NK-92 (cell line): Measurements from ENCODE around the gene SAMD4A.

Source experiments
- DNase-seq: peaks from one replicate; lab custom pipeline; 2025; ENCODE audit not compliant: unreplicated experiment; lab: John Stamatoyannopoulos, UW

The SAMD4A gene

DNA sequence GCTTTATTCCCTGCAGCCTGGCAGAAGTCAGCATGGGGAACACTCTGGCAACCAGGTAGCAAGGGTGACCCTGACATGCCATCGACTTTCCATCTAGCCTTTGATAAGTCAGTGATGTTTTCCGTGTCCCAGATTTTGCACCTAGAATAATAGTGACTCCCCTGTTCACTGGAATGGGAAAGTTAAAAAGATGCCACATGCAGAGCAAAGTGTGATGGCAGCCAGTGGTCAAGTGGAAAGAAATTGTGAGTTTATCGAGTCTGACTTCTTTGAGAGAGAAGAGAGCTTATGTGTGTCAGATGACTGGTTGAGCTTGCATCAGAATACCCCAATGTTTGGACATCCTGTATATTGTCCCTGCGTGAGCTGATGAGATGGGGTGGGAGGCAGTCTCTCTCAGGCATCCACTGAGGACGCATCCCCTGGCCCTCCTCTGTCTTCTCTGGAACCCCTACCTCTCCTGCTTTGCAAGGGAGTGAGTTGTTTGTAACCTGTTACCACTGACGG, 187.2 kb downstream of the SAMD4A start:
- DNase-seq, result no peak

- no peak for DNase-seq
These were observed 187.9 kb downstream of the SAMD4A start for GRCh38 chr14:54754623-54755386.

DNA sequence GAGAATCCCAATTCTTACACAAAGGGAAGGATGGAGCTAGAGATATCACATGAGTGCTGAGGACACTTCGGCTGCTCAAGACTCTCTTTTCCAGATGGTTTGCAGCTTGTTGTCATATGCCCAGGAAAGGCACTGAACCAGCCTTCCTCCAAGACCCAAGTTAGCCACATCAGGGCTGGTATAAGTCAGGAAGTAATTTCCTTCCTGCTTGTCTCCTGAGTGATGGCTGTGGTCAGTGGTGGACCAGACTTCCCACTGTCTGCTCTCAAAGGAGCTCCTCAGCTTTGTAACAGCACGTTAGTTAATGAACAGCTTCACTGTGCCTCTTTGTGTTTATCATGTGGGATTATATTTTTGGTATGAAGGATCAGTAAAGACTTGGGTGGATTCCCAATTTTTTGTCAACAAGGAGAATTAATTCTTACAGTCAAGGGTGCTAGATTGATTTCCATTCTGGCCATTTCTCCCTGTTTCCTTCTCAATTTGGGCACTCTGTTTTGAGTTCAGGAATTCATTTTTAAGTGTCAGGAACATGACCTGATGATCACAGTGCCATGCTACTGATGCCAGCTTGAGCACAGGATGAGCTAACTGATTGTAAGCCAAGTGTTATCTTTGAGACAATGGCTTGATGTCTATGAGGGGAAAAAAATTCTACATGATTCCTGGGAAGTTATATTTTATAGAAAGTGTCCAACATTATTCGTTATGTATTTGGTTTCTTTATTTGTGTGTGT, 189.9 kb downstream of the SAMD4A start:
- no peak for DNase-seq

DNA sequence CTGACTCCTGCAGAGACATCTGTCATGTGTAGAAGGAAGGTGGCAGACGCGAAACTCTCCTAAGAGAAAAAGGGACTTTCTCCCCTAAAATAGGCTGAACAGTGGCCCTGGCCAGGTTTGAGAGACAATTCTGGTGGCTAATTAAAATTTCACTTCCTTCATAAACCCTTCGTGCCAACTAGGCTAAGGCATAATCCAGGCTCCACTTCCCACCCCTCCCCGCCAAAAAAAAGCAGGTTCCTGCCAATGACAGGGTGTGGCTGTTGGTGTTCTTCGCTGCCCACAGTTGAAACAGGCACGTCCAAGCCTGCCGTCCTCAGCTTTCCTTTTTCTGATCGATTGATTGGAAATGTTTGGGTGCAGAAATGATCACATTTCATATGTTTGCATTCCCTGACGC, 191.1 kb downstream of the SAMD4A start:
- no peak for DNase-seq

DNA sequence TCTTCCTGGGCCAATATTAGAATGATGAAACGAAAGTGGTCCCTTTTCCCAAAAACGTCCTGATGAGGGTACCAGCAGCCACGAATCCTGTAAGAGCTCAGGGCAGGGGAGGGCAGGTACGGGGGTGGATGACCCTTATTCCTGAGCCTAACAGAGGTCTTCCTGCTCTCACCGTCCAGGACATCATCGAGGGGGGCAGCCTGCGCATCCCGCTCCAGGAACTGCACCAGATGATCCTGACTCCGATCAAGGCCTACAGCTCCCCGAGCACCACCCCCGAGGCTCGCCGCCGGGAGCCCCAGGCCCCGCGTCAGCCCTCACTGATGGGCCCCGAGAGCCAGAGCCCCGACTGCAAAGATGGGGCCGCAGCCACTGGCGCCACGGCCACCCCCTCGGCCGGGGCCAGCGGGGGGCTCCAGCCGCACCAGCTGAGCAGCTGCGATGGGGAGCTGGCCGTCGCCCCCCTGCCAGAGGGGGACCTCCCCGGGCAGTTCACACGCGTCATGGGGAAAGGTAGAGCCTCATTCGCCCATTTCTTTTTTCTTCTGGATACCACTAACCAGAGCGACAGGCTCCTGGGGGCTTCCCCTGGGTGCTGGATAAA, 193.2 kb downstream of the SAMD4A start:
- DNase-seq, result no peak

DNA sequence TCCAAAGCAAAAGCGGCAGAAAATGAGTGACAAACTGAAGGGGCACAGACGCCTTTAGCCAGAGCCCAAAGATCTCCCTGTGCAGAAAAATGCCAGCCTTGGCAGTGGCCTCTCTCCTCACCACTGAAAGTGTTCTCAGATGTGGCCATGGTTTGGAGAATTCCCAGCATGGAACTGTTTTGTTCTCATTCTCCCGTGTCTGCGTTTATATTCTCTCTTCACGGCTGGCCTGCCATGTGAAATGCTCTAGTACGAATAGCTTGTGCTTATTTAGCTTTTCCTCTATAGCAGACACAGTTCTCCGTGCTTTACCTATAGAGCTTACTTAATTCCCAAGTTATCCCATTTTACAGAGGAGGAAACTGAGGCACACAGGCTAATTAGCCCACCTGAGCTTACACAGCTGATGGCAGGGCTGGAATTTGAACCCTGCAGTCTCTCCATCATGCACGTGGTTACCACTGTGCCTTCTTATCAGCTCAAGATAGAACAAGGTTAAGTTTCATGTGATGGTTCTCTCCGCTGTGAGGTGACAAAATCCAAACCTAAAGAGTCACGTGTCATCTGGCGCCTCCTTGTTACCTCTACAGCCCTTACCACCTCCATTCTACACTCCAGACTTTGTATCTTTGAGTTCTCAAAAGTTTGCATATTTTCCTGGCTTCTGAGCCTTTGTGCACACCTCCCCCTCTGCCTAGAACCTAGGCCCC, 194.1 kb downstream of the SAMD4A start:
- DNase-seq, result no peak

GRCh38 chr14:54761835-54762234, 194.9 kb downstream of the SAMD4A start:
- DNase-seq, result no peak

GRCh38 chr14:54762296-54762695, 195.4 kb downstream of the SAMD4A start:
- no peak for DNase-seq

GRCh38 chr14:54763761-54764160, 196.8 kb downstream of the SAMD4A start:
- no peak for DNase-seq

DNA sequence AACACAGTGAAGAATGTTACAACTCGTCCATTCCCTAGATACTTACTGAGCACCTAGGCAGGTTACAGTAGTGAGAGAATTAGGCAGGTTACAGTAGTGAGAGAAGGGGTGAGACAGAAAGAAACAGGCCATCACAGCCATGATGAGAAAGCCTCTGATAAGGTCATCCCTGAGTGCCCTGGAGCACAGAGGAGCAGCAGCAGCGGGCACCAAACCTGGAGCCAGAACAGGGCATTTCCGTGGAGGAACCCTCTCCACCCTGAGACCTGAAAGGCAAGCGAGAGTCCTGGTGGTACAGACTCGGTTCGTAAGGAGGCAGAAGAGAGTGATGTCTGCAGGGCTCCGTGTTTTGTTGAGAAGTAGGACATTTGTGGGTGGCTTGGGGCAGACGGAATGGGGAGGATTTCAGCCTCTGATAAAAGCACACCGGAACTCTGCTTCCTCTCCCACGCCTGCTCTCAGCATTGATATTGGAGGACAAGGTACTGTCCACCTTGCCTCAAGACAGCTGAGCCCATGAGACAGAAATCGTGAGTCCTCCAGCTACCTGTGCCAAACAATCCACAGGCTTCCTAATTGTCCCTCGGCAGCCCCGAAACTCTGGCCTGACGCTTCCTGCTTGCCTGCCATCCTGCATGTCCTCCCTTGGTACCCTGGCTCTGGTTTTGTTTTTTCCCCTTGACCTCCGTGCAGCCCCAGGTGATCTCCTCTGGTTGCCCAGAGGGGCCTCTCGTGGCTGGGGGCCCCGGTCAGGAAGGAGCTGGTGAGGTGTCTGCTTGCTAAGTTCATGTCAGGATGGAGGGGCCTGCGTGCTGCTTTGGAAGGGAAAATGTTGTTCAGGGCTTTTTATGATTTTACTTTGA, 199.6 kb downstream of the SAMD4A start:
- DNase-seq, result no peak

- DNase-seq, result no peak
These were observed 200.2 kb downstream of the SAMD4A start for GRCh38 chr14:54767139-54767431.

DNA sequence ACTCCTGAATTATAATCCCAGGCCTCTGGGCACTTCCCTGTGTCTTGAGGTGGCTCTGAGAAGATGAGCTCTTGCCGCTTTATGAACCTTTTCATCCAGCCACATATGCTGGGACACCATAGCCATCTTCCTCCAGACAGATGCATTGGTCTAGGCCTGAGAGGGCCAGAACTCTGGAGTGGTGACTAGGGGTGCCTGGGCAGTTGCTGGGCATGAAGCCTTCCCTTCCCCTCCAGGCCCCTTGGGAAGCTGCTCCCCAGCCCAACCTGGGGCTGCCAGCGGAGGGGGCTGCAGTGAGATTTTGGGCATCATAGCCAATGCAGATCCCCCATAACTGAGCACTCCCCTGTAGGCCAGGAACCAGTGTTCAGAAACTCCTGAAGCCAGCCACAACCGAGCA, 200.5 kb downstream of the SAMD4A start:
- DNase-seq, result no peak

DNA sequence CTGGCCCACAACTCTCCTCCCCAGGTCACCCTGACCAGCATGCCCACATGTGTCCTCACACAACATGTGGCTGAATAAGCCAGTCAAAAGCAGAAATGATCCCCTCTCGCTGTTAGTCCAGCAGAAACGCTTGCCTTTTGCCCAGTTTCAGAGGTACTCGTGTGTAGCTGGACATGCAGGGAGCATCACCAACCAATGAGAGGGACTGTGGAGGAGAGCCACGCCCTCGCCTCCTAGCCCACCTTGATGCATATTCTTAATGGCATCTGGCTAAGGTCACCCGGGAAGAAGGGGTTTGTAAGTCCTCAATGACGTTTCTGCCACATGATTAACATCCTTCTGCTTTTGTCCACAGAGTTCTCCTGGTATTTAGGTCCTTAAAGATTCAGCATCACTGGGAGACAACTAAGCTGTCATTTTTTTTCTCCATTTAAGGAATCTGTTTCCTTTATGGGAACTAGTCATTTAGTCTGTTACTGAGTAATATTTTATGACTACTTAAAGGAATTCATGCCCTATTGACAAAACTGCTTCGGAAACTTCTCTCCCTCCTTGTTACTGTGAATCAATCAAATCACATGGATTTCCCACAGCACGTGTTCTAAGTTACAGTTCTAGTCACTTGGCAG, 201.7 kb downstream of the SAMD4A start:
- no peak for DNase-seq

DNA sequence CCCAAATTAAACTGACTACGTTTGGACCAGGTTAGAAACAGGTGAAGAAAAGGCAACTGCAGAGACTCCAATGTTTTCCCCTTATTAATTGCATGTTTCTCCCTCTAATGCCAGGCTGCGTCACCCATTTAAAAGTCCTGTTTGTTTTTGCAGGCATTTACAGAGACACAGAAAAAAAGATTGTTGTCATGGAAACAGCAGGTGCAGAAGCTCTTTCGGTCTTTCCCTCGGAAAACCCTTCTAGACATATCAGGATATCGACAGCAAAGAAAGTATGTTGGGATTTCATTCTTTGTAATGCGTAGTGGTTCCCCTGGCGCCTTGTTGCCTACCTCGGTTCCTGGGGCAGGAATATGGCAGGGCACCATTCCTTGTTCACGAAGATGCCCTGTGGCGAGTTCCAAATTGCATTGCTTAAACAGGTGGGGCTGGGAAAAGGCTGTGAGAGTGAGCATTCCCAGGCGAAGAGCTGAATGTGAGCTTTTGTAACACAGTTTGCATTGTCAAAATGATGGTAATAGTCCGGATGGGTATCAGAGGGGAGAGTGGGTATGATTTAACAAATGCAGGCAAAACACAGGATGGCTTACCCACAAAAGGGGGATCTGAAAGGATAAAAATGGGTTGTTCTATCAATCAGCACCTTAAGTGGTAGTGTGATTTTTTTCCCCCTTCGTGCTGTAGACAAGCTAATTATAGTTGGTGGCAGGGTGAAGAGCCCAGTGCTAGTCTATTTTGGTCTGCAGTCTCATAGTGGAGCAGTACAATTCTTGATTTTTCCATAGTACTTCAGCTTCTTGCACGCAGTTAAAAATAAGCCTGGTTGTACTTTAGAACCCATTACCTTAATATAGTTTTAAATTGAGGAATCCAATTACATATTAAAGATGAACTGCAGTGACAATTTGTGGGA, 203.3 kb downstream of the SAMD4A start:
- no peak for DNase-seq

DNA sequence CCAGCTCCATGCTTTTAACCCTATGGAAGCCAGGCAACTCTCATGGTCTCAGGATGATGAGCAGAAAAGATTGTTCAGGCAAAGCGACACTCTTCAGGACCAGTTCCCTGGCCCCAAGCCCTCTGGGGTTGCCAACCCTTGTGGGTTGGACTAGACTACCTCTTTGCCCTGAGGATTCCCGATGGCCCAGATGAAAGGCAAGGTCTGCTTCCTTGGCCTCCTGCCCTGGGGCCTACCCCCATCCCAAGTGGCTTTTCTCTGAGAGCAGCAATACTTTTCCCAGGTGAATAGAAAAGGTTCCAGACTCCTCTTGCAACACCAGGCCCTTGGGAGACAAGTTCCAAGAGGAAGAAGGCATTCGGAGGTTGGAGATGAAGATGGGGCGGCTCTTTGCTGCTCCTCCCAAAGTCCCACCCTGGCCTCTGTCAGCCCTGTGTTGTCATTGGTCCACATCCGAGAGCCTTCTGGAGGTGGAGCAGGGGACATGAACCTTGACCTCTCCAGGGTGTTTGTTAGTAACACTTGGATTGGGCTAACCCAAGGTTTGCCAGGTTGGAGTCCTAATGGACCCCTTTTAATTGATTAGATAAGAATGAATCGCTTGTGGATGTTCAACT, 204.6 kb downstream of the SAMD4A start:
- DNase-seq, result no peak

DNA sequence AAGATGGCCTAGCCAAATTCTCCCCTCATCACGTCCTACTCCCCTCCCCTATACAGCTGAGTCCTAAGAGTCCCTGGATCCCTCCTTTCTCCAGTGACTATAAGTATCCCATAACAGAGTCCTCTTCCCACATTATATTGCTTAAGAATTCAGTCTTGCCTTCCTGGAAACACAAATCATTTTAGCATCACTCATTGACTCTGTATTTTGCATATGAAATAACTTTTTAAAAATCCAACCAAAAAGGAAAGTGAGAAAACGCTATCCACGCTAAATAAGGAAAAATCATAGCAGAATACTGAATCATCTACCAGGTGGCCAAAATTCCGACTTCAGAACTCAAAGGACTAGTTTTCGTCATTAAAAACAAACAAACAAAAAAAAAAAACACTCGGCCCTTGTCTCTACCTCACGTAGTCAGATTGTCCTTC, 205.5 kb downstream of the SAMD4A start:
- no peak for DNase-seq

DNA sequence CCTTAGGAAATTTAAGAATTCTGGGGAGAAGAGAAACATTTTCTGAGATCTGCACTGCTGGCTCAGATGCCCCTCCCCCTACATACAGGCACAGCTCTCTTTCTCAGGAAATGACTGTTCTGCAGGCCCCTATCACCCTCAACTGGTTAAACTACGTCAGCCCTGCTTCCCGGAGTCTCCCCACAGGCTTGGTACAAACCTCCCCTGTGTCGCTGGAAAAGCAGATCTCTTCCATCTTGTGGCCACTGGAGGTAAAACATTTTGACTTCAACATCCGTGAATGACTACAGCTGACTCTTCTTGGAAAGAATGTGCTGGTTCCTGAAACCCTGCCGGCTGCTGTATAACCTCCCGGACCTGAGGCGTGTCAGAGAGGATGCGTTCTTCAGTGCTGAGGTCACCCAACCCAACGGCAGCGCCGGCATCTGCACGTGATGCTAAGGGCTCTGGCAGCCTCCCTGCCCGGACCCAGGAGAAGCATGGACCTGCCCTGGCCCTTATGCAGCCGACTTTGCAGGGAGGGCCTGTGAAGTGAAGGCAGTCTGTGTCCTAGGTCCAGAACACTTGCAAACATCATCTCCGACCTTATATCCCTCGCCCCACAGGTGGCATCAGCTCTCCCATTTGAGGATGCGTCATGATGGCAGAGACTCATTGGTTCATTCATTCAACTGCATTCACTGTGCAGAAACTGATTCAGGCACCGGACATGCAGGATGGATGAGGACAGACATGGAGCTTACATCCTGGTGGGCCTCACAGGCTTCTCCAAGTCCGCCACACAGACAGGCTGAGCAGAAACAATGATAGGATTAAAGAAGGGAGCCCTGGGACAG, 206.5 kb downstream of the SAMD4A start:
- no peak for DNase-seq

- no peak for DNase-seq
These were observed 207.9 kb downstream of the SAMD4A start for GRCh38 chr14:54774824-54775223.
